Measurements from ENCODE around the gene MICALL2.

Gene MICALL2

DNA sequence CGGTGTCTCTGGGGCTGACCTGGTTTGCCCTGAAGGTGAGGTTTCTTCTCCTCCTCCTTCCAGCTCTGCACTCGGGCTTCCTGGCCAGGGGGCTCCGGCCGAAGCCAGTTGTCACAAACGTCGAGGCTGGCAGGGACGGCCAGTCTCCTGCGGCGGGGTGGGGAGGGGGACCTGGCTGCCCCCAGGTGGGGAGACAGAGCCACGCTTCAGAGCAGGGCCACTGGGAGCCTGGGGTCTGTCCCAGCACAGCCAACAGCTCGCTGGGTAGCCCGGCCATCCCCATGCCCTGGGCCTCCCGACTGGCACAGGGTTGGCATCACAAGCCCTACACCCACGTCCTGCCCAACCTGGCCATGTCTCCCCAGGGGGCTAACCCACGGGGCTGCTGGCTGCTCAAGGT, 20.4 kb downstream of the MICALL2 start:
- TF ChIP-seq, protein P1, sequence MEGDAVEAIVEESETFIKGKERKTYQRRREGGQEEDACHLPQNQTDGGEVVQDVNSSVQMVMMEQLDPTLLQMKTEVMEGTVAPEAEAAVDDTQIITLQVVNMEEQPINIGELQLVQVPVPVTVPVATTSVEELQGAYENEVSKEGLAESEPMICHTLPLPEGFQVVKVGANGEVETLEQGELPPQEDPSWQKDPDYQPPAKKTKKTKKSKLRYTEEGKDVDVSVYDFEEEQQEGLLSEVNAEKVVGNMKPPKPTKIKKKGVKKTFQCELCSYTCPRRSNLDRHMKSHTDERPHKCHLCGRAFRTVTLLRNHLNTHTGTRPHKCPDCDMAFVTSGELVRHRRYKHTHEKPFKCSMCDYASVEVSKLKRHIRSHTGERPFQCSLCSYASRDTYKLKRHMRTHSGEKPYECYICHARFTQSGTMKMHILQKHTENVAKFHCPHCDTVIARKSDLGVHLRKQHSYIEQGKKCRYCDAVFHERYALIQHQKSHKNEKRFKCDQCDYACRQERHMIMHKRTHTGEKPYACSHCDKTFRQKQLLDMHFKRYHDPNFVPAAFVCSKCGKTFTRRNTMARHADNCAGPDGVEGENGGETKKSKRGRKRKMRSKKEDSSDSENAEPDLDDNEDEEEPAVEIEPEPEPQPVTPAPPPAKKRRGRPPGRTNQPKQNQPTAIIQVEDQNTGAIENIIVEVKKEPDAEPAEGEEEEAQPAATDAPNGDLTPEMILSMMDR (conservative IDR thresholded peaks at IDR 0.05; ENCODE audit: low read depth, low read length): no peak
- no peak overlapping the region for H3K4me3 ChIP-seq (ENCODE audit: low read length)
- DNase-seq (ENCODE audit: low read depth): no peak

DNA sequence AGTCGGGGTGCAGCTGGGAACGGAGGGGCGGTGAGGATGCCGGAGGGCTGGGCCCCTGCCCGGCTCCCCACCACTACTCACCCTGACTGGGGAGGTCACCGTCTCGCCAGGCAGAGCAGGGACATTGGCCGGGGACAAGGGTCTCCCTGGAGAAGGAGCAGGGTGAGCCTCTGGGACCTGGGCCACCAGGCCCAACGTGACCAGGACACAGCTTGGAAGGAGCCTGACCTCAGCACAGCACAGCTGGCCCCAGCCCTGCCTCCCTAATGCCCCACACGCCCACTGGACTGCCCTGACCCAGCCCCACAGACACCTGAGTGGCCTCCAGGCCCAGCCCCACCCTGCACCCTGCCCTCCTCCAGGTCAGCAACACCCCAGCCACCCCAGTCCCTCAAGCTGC, 21.1 kb downstream of the MICALL2 start:
- TF ChIP-seq, protein P1 (conservative IDR thresholded peaks at IDR 0.05; ENCODE audit: low read depth, low read length): no peak
- no peak for DNase-seq (ENCODE audit: low read depth)
- H3K4me3 ChIP-seq (ENCODE audit: low read length): no peak overlapping the region

DNA sequence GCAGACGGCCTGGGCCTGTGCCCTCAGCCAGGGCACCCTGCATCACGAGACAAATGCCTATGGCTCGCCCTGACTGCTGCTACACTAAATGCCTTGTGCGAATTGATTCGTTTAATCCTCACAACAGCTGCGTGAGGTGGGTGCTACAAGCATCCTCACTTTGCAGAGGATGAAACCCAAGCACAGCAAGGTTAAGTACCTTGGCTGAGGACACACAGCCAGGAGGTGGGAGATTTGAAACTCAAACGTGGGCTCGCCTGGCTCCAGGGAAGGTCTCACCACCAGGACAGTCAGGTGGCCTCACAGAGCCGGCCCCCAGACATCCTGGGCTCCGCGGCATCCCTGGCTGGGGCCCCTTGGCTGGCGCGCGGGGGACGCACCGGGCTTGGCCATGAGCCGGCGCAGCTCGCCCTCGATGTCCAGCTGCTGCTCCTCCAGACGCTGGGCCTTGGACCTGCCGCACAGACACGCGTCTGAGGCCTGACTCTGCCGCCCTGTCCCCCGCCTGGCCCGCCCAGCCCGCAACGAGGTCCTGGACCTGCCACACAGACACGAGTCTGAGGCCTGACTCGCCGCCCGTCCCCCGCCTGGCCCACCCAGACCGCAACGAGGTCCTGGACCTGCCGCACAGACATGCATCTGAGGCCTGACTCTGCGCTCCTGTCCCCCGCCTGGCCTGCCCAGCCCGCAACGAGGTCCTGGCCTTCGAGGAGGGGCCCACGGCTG, 22.0 kb downstream of the MICALL2 start:
- TF ChIP-seq, protein P1 (conservative IDR thresholded peaks at IDR 0.05; ENCODE audit: low read depth, low read length): no peak
- DNase-seq (ENCODE audit: low read depth): no peak
- no peak overlapping the region for H3K4me3 ChIP-seq (ENCODE audit: low read length)

DNA sequence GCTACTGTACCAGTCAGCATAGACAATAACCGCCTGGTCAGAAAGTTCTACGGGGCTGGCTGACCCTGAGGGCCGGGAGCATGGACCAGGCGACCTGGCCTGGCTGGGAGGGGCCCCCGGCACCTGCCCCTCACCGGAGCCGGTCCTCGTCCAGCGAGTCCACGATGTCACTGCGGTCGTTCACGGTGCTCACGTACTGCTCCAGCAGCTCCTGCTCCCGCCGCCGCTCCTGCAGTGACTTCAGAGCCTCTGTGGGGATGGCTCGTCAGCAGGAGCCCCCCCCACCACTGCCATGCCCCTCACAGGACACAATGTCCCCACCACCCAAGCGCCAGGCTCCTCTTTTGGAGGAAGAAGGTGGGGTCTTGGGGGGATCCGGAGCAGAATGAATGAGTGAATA, 22.7 kb downstream of the MICALL2 start:
- TF ChIP-seq, protein P1 (conservative IDR thresholded peaks at IDR 0.05; ENCODE audit: low read depth, low read length): no peak
- no peak overlapping the region for H3K4me3 ChIP-seq (ENCODE audit: low read length)
- DNase-seq (ENCODE audit: low read depth): no peak

DNA sequence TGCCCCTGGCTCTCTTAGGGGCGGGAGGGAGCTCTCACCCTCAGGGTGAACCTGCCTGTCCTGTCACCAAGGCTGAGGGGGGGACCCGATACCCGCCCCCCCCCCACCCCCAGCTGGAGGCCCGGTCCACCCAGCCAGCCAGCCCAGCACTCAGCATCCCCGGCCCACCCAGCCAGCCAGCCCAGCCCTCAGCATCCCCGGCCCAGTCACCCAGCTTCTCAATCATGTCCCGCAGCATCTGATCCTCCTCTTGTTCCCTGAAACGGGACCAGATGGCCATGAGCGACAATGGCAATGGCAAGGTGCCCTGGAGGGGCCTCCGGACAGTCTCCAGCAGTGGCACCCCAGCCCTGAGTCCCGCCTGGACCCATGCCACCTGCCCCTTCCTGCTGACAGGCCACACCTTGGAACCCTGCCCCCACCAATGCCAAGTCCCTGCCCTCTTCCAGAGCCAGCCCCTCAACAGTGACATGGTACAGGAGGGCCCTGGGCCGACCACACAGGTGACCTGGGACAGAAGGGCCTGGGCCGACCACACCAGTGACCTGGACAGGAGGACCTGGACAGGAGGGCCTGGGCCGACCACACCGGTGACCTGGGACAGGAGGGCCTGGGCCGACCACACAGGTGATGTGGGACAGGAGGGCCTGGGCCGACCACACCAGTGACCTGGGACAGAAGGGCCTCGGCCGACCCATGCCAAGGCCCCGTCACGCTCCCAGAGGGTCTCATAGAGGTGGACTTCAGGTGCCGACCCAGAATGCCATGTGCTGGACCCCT, 24.2 kb downstream of the MICALL2 start:
- TF ChIP-seq, protein P1 (conservative IDR thresholded peaks at IDR 0.05; ENCODE audit: low read depth, low read length): no peak
- no peak overlapping the region for H3K4me3 ChIP-seq (ENCODE audit: low read length)
- no peak for DNase-seq (ENCODE audit: low read depth)

DNA sequence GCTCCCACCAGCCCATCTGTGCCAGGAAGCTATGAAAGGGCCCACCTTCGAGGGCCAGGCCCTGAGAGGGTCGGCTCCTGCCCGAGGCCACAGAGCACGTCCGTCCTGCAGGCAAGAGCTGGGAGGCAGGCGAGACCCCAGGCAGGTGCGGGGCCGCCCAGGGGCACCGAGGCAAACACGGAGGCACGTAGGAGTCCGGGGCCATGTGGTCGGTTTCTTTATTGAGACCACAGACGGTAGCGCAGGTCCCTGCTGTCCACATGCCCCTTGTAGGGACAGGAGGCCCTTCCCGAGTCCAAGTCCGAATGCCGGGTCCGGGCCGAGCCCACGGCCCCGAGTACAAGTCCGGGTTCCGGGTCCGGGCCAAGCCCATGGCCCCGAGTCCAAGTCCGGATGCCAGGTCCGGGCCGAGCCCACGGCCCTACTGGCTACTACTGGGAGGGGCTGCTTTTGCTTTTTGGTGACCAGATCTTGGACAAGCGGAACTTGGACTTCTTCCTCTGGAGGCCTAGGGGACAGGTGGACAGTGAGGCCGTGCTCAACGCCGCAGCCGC, 25.0 kb downstream of the MICALL2 start:
- DNase-seq (ENCODE audit: low read depth): no peak
- TF ChIP-seq, protein P1 (conservative IDR thresholded peaks at IDR 0.05; ENCODE audit: low read depth, low read length): no peak
- H3K4me3 ChIP-seq (ENCODE audit: low read length): no peak overlapping the region
